ENCODE results near the gene GALNT11.
"Not testable (repeated sequence)": the region's sequence is repeated elsewhere in the genome, so short reads cannot be mapped to it uniquely, and the experiment has no call there.

Gene GALNT11

DNA sequence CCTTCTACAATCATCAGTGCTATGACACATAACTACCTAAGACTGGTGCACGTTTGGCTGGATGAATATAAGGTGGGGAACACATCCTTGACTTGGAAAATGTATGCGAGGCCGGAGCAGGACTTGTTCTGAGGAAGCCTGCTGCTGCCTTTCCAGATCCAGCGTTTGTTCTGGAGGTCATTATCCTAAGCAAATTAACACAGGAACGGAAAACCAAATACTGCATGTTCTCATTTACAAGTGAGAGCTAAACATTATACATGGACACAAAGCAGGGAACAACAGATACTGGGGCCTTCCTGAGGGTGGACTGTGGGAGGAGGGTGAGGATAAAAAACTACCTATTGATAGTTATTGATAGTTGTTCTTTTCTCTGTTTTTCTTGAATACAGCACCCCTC is 10.8 kb upstream of the GALNT11 start:
- no peak overlapping the region for H3K4me3 Mint-ChIP-seq

DNA sequence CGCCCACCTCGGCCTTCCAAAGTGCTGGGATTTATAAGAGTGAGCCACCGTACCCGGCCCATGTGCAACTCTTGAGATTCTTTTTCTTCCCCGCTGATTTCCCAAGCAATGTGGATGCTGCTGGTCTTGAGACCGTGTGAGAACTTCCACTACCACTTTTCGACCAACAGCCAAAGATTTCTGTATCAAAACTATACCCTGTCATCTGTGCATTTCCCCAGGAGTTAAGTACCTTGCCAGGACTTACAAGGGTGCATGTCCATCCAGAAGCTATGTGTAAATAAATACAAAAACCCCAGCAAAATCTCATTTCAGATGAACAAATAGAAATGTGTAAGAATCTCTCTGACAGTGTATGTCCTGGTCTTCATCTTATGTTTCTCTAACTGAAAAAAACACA is 9.9 kb upstream of the GALNT11 start:
- H3K27ac Mint-ChIP-seq: no peak overlapping the region
- no peak overlapping the region for H3K4me3 Mint-ChIP-seq
- no peaks in the 10 kb centered on the region for H3K36me3 Mint-ChIP-seq (ENCODE audit: low read depth)
- H3K9me3 Mint-ChIP-seq: no peaks in the 10 kb centered on the region
- no peaks in the 10 kb centered on the region for H3K27me3 Mint-ChIP-seq
- H3K4me1 Mint-ChIP-seq (ENCODE audit: low read depth): no peaks in the 10 kb centered on the region

More for the DNA sequence above, 10.8 kb upstream of the GALNT11 start:
- Mint-ChIP-seq H3K9me3 (no peaks in the 10 kb centered on the region), H3K27ac (peak overlapping the region; percentile 3), H3K27me3 (no peaks in the 10 kb centered on the region), H3K36me3 (ENCODE audit: low read depth) (no peaks in the 10 kb centered on the region), H3K4me1 (ENCODE audit: low read depth) (no peaks in the 10 kb centered on the region)

DNA sequence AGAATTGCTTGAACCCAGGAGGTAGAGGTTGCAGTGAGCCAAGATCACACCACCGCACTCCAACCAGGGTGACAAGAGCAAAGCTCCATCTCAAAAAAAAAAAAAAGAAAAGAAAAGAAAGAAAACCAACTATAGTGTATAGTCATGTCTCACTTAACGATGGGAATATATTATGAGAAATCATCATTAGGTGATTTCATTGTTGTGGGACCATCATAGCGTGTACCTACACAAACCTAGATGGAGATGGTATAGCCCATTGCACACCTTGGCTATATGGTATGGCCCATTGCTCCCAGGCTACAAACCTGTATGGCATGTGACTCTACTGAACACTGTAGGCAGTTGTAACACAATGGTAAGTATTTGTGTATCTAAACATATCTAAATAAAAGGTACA is 8.5 kb upstream of the GALNT11 start:
- no peak overlapping the region for H3K4me3 Mint-ChIP-seq
- no peak overlapping the region for H3K27ac Mint-ChIP-seq
- no peaks in the 10 kb centered on the region for H3K9me3 Mint-ChIP-seq
- no peaks in the 10 kb centered on the region for H3K4me1 Mint-ChIP-seq (ENCODE audit: low read depth)
- no peaks in the 10 kb centered on the region for H3K36me3 Mint-ChIP-seq (ENCODE audit: low read depth)
- H3K27me3 Mint-ChIP-seq: no peaks in the 10 kb centered on the region

GRCh38 chr7:152017683-152018082 is 7.8 kb upstream of the GALNT11 start:
- H3K36me3 Mint-ChIP-seq (ENCODE audit: low read depth); H3K27me3 Mint-ChIP-seq; H3K4me3 Mint-ChIP-seq; H3K9me3 Mint-ChIP-seq; H3K4me1 Mint-ChIP-seq (ENCODE audit: low read depth); H3K27ac Mint-ChIP-seq: not testable (repeated sequence)

DNA sequence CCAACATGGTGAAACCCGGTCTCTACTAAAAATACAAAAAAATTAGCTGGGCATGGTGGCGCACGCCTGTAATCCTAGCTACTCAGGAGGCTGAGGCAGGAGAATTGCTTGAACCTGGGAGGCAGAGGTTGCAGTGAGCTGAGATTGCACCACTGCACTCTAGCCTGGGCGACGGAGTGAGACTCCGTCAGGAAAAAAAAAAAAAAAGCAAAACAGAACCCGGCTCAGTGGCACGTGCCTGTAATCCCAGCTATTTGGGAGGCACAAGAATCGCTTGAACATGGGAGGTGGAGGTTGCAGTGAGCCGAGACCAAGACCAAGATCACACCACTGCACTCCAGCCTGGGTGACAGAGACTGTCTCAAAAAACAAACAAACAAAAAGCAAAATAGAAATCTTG is 3.7 kb upstream of the GALNT11 start:
- H3K27ac Mint-ChIP-seq; H3K4me3 Mint-ChIP-seq; H3K27me3 Mint-ChIP-seq; H3K36me3 Mint-ChIP-seq (ENCODE audit: low read depth); H3K9me3 Mint-ChIP-seq: not testable (repeated sequence)
- peaks cover 14% of the 10 kb centered on the region for H3K4me1 Mint-ChIP-seq (ENCODE audit: low read depth)

- Mint-ChIP-seq H3K9me3 (peaks cover 4% of the 10 kb centered on the region), H3K36me3 (ENCODE audit: low read depth) (peaks cover 25% of the 10 kb centered on the region), H3K27me3 (no peaks in the 10 kb centered on the region), H3K4me1 (ENCODE audit: low read depth) (peaks cover 54% of the 10 kb centered on the region), H3K4me3 (peak overlapping the region; percentile 87), H3K27ac (peak overlapping the region; percentile 72)
Observed at GRCh38 chr7:152025937-152026890, 740 bp downstream of the GALNT11 start.

DNA sequence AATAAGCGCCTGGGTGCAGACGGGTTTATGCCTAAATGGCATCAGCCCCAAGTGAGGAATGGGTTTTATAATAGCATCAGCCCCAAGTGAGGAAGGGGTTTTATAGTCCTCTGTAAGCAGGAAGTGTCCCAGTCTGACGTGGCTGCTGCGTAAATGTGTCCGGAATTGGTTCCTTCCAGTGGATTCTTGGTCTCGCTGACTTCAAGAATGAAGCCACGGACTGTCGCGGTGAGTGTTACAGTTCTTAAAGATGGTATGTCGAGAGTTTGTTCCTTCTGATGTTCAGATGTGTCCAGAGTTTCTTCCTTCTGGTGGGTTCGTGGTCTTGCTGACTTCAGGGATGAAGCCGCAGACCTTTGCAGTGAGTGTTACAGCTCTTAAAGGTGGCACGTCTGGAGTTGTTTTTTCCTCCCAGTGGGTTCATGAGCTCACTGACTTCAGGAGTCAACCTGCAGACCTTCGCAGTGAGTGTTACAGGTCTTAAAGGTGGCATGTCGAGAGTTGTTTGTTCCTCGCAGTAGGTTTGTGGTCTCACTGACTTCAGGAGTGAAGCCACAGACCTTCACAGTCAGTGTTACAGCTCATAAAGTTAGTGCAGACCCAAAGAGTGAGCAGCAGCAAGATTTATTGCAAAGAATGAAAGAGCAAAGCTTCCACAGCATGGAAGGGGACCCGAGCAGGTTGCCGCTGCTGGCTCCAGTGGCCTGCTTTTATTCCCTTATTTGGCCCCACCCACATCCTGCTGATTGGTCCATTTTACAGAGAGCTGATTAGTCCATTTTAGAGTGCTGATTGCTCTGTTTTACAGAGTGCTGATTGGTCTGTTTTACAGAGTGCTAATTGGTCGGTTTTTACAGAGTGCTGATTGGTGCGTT is 2.3 kb downstream of the GALNT11 start:
- H3K9me3 Mint-ChIP-seq, H3K27me3 Mint-ChIP-seq: not testable (repeated sequence)
- Mint-ChIP-seq H3K4me3 (peak overlapping the region; percentile 78), H3K27ac (peak overlapping the region; percentile 92), H3K4me1 (ENCODE audit: low read depth) (peaks cover 55% of the 10 kb centered on the region), H3K36me3 (ENCODE audit: low read depth) (peaks cover 31% of the 10 kb centered on the region)

GRCh38 chr7:152030059-152030458 is 4.6 kb downstream of the GALNT11 start:
- H3K27ac Mint-ChIP-seq, H3K9me3 Mint-ChIP-seq, H3K4me3 Mint-ChIP-seq, H3K27me3 Mint-ChIP-seq: not testable (repeated sequence)
- H3K36me3 Mint-ChIP-seq (ENCODE audit: low read depth): peaks cover 47% of the 10 kb centered on the region
- H3K4me1 Mint-ChIP-seq (ENCODE audit: low read depth): peaks cover 52% of the 10 kb centered on the region

DNA sequence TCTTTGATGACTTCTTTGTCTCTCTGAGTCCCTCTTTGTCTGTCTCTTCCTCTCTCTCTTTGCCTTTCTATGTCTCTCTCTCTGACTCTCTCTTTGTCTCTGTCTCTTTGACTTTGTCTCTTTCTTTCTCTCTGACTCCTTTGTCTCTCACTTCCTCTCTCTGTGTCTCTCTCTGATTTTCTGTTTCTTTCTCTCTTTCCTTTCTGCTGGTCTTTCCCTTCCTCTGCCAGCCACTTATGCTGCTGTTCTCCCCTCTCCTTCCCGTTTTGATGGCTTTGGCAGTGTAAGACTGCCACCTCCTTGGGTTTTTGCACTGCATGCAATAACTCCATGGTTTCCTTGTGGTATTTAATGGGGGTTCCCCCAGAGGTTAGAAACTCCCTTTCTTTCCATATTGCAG is 5.2 kb downstream of the GALNT11 start:
- Mint-ChIP-seq H3K36me3 (ENCODE audit: low read depth) (peaks cover 51% of the 10 kb centered on the region), H3K27ac (peak overlapping the region; percentile 57), H3K4me1 (ENCODE audit: low read depth) (peaks cover 50% of the 10 kb centered on the region), H3K4me3 (peak overlapping the region; percentile 12)
- not testable (repeated sequence) for H3K27me3 Mint-ChIP-seq, H3K9me3 Mint-ChIP-seq

DNA sequence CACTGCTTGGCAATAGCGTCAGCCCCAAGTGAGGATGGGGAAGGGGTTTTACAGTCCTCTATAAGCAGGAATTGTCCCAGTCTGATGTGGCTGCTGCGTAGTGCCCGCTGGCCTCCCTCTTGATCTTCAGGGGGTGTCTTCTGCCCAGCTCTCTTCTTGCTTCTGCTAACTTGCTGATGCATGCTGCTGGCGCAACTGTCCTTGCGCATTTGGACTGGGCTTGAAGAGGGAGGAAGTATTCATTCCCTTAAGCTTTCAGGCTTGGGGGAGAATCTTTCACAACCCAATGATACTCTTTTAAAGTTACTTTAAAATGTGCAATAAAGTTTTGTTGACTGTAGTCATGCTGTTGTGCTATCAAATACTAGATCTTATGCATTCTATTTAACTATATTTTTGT is 10.3 kb downstream of the GALNT11 start:
- H3K27ac Mint-ChIP-seq: no peak overlapping the region
- peaks cover 29% of the 10 kb centered on the region for H3K9me3 Mint-ChIP-seq
- peaks cover 5% of the 10 kb centered on the region for H3K4me1 Mint-ChIP-seq (ENCODE audit: low read depth)
- H3K4me3 Mint-ChIP-seq: no peak overlapping the region
- H3K27me3 Mint-ChIP-seq: no peaks in the 10 kb centered on the region
- peaks cover 76% of the 10 kb centered on the region for H3K36me3 Mint-ChIP-seq (ENCODE audit: low read depth)

- Mint-ChIP-seq H3K36me3 (ENCODE audit: low read depth) (peaks cover 83% of the 10 kb centered on the region), H3K9me3 (peaks cover 29% of the 10 kb centered on the region)
- not testable (repeated sequence) for H3K27ac Mint-ChIP-seq; H3K27me3 Mint-ChIP-seq; H3K4me3 Mint-ChIP-seq; H3K4me1 Mint-ChIP-seq (ENCODE audit: low read depth)
Observed at GRCh38 chr7:152038410-152038809, 12.9 kb downstream of the GALNT11 start.

DNA sequence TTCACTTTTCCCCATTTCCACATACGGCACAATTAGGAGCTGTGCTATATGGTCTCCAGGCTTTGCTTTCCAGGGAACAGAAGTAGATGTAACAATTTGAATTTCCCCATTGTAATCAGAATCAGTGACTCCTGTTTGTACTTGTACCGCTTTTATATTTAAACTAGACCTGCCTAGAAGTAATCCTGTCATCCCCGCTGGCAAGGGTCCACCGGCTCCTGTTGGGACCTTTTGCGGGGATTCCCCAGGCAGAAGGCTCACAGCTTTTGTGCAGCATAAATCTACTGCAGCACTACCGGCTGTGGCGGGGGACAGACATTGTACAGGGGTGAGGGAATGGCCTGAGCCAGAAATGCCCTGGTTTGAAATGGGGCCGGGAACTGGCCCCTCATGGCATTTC is 17.6 kb downstream of the GALNT11 start:
- Mint-ChIP-seq H3K36me3 (ENCODE audit: low read depth) (peaks cover 79% of the 10 kb centered on the region), H3K4me1 (ENCODE audit: low read depth) (peaks cover 17% of the 10 kb centered on the region), H3K9me3 (peaks cover 46% of the 10 kb centered on the region)
- H3K4me3 Mint-ChIP-seq, H3K27me3 Mint-ChIP-seq, H3K27ac Mint-ChIP-seq: not testable (repeated sequence)

- Mint-ChIP-seq H3K9me3 (peaks cover 38% of the 10 kb centered on the region), H3K4me1 (ENCODE audit: low read depth) (peaks cover 17% of the 10 kb centered on the region), H3K36me3 (ENCODE audit: low read depth) (peaks cover 72% of the 10 kb centered on the region)
- H3K4me3 Mint-ChIP-seq, H3K27me3 Mint-ChIP-seq, H3K27ac Mint-ChIP-seq: not testable (repeated sequence)
Observed at GRCh38 chr7:152044909-152045308, 19.4 kb downstream of the GALNT11 start.

DNA sequence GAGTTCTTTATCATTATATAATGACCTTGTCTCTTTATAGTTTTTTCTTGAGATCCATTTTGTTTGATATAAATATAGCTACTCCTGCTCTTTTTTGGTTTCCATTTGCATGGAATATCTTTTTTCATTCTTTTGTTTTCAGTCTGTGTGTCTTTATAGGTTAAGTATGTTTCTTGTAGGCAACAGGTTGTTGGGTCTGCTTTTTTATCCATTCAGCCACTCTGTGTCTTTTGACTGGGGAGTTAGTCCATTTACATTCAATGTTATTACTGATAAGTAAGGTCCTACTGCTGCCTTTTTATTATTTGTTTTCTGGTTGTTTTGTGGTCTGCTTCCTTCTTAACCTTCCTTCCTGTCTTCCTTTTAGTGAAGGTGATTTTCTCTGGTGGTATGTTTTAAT is 21.1 kb downstream of the GALNT11 start:
- H3K4me3 Mint-ChIP-seq: no peak overlapping the region
- peaks cover 17% of the 10 kb centered on the region for H3K4me1 Mint-ChIP-seq (ENCODE audit: low read depth)
- H3K9me3 Mint-ChIP-seq: peaks cover 34% of the 10 kb centered on the region
- H3K27ac Mint-ChIP-seq: no peak overlapping the region
- H3K27me3 Mint-ChIP-seq: no peaks in the 10 kb centered on the region
- peaks cover 59% of the 10 kb centered on the region for H3K36me3 Mint-ChIP-seq (ENCODE audit: low read depth)

GRCh38 chr7:152048051-152048450 is 22.6 kb downstream of the GALNT11 start:
- H3K4me1 Mint-ChIP-seq (ENCODE audit: low read depth): peaks cover 17% of the 10 kb centered on the region
- H3K4me3 Mint-ChIP-seq: no peak overlapping the region
- H3K27ac Mint-ChIP-seq: no peak overlapping the region
- H3K36me3 Mint-ChIP-seq (ENCODE audit: low read depth): peaks cover 53% of the 10 kb centered on the region
- H3K9me3 Mint-ChIP-seq: peaks cover 34% of the 10 kb centered on the region
- no peaks in the 10 kb centered on the region for H3K27me3 Mint-ChIP-seq

Measured in stimulated activated naive CD8-positive, alpha-beta T cell treated with anti-CD3 and anti-CD28 coated beads, Interleukin-15, Interleukin-2, amounts not matched to agents 100 ng/mL and 50 ng/mL, for 24 hours (primary cell).